Uterus (tissue), 2 donors: ENCODE results near the gene WDFY2.

Source experiments
- POLR2A ChIP-seq, 2 donors: fragments of 450-650 bp; IDR thresholded peaks; one replicate each; pipeline ENCODE4 v1.6.1; 2016; ENCODE audit warnings: antibody characterized with exemption in 2 of 2, mild to moderate bottlenecking in 1 of 2, moderate library complexity in 1 of 2
- TF ChIP-seq, protein P1 (sequence below), 4 experiments: fragments of 200-600 bp in 2 of 4; fragments of 450-650 bp in 2 of 4; sonication (generic) in 2 of 4; IDR thresholded peaks; one replicate each; pipeline ENCODE4 v1.5.1; 2016 to 2019; ENCODE audit warnings: antibody characterized with exemption in 4 of 4, mild to moderate bottlenecking in 2 of 4, moderate library complexity in 1 of 4

GRCh38 chr13:51742611-51743010, 158.3 kb downstream of the WDFY2 start:
- TF ChIP-seq POLR2A (IDR thresholded peaks at IDR 0.05), result no peak
- TF ChIP-seq, protein P1, sequence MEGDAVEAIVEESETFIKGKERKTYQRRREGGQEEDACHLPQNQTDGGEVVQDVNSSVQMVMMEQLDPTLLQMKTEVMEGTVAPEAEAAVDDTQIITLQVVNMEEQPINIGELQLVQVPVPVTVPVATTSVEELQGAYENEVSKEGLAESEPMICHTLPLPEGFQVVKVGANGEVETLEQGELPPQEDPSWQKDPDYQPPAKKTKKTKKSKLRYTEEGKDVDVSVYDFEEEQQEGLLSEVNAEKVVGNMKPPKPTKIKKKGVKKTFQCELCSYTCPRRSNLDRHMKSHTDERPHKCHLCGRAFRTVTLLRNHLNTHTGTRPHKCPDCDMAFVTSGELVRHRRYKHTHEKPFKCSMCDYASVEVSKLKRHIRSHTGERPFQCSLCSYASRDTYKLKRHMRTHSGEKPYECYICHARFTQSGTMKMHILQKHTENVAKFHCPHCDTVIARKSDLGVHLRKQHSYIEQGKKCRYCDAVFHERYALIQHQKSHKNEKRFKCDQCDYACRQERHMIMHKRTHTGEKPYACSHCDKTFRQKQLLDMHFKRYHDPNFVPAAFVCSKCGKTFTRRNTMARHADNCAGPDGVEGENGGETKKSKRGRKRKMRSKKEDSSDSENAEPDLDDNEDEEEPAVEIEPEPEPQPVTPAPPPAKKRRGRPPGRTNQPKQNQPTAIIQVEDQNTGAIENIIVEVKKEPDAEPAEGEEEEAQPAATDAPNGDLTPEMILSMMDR (IDR thresholded peaks at IDR 0.05), result no peak
